HG03521 (cell line): ENCODE data around the gene DNMT1.

Experiments
- ATAC-seq: cut with Tn5 transposase; IDR thresholded peaks from one replicate; pipeline ENCODE4 v1.9.1; 2021; ENCODE audit warnings: mild to moderate bottlenecking, moderate library complexity; ENCODE audit not compliant: unreplicated experiment

DNMT1 gene

GRCh38 chr19:10142701-10143375 lies 51.9 kb downstream of the DNMT1 start:
- ATAC-seq, result no peak

GRCh38 chr19:10141973-10142372 lies 52.8 kb downstream of the DNMT1 start:
- ATAC-seq, result no peak

GRCh38 chr19:10141479-10141878 lies 53.3 kb downstream of the DNMT1 start:
- no peak for ATAC-seq

GRCh38 chr19:10139952-10140351 lies 54.8 kb downstream of the DNMT1 start:
- ATAC-seq, result no peak

GRCh38 chr19:10138879-10139795 lies 55.6 kb downstream of the DNMT1 start:
- no peak for ATAC-seq

GRCh38 chr19:10137751-10138682 lies 56.7 kb downstream of the DNMT1 start:
- no peak for ATAC-seq

GRCh38 chr19:10136936-10137335 lies 57.8 kb downstream of the DNMT1 start:
- no peak for ATAC-seq

GRCh38 chr19:10135551-10136334 lies 59.0 kb downstream of the DNMT1 start:
- no peak for ATAC-seq

GRCh38 chr19:10134040-10134439 lies 60.7 kb downstream of the DNMT1 start:
- no peak for ATAC-seq

GRCh38 chr19:10133596-10133995 lies 61.2 kb downstream of the DNMT1 start:
- no peak for ATAC-seq

- ATAC-seq, result no peak
These were observed 61.8 kb downstream of the DNMT1 start for GRCh38 chr19:10132905-10133304.

- ATAC-seq, result no peak
These were observed 68.5 kb downstream of the DNMT1 start for GRCh38 chr19:10126213-10126639.

- ATAC-seq, result no peak
These were observed 70.3 kb downstream of the DNMT1 start for GRCh38 chr19:10124429-10124828.

- no peak for ATAC-seq
These were observed 72.7 kb downstream of the DNMT1 start for GRCh38 chr19:10122045-10122444.

- no peak for ATAC-seq
These were observed 74.1 kb downstream of the DNMT1 start for GRCh38 chr19:10120538-10121189.

- no peak for ATAC-seq
These were observed 75.8 kb downstream of the DNMT1 start for GRCh38 chr19:10118960-10119359.

- ATAC-seq, result no peak
These were observed 77.7 kb downstream of the DNMT1 start for GRCh38 chr19:10116866-10117616.

- ATAC-seq, result no peak
These were observed 78.5 kb downstream of the DNMT1 start for GRCh38 chr19:10116085-10116865.
